ENCODE data around the gene XPO4.
"Not testable (repeated sequence)": the region's sequence is repeated elsewhere in the genome, so short reads cannot be mapped to it uniquely, and the experiment has no call there.

Gene XPO4

DNA sequence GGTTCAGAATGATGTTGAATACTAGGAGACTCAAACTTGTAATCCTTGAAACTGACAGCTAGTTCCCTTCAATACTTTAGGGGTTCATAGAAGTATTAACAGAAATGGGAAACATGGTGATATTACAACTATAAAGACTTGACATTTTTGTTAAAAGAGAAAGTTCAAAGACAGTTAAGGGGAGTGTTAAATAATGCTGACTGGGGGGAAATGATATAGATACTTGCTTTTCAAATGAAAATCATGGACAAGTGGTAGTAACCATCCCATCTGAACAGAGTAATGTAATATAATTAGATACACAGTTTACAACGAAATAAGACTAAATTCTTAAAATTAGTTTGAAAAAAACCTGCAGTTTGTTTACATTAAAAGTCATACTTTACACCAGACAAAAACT lies 122.2 kb downstream of the XPO4 start:
- DNase-seq (ENCODE audit: low read depth), result no peak

- DNase-seq (ENCODE audit: low read depth), result no peak
These were observed 123.1 kb downstream of the XPO4 start for GRCh38 chr13:20779405-20779804.

DNA sequence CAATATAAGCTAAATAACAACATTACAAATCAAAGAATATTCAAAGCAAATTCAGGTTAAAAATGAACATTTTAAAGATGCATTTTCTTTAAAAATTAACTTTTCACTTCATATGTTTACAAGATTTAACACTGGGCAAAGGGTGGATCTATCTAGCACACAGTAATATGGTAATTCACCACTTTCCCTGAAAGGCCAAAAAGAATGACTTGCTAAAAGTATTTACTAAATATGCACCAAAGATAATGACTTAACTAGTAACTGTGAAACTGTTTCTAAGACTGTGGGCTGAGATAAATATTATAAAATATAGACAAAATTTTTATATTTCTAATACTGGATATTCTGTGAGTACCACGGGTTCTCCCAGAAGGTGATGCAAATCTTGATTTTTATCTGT lies 124.2 kb downstream of the XPO4 start:
- no peak for DNase-seq (ENCODE audit: low read depth)

- DNase-seq (ENCODE audit: low read depth), result no peak
These were observed 125.8 kb downstream of the XPO4 start for GRCh38 chr13:20776751-20777150.

DNA sequence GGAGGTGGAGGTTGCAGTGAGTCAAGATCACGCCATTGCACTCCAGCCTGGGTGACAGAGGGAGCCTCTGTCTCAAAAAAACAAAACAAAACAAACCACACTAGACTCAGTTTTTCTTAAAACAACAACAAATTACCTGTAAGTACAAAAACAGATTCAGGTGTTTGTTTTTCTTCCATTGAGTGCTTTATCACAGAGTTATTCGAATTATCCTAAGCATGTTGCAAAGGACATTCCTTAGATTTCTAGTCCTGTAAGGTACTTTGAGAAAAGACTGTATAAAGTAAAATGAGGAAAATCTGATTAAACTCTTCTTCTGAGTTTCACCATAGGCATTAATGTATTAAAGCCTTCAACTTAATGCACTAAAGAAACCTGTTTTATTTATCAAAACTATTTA lies 126.6 kb downstream of the XPO4 start:
- DNase-seq (ENCODE audit: low read depth), result no peak

DNA sequence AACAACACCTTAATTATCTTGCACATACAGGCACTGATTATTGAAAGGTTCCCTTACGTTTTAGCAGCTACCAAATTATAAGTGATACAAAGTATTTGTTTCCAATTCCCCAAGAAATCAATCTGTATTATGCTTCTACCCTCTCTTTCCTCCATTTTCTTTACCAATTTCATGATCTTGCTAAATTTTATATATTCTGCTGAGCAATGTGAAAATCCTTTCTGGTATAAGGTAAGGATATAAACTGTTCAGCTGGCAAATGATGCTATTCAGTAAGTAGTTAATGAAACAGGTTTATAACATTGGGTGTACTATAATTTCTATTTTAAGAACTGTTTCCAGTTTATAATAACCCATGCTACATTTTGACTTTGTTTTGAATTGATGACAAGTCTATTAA lies 127.8 kb downstream of the XPO4 start:
- no peak for DNase-seq (ENCODE audit: low read depth)

DNA sequence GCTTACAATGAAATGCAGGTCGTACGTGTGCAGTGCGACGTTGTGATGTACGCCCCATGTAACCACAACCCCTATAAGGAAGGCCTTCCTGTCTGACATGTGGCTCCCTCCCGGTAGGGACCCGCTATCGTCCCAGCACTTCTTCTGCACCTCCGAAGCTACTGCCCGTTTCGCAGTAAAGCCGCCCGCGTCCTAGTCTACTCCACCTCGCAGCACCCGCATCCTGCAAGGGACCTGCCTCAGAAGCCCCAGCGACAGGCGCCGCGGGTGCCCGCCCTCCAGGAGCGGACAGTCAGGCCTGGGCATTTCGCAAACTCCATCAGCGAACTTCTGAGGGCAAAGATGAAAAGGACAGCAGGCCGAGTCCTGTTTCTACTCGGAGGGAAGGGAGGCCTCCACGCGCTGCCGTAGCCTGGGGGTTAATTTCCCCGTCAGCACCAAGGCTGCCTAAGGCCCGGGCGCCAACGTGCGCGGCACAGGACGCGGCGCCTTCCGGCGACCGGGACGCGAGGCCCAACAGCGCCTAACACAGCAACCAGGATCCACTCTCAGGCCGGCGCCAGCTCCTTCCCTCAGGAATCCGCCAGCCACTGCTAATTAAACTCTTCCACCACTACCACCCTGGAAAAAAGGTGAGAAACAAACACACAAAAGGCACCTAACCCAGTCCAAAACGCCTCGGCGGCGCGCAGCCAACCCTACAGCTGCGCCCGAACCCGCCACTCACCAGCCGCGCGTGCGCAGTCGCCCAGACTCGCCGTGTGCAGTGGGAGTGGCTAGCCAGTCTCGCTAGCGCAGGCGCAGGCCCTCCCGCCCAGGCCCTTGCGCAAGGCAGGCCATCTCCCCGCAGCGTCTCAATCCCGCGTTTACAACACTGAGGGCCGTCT lies 129.1 kb downstream of the XPO4 start, which contains the start of gene EEF1AKMT1:
EEF1AKMT1 (minus strand) TSS at position 768 of the 887 bp plus-strand sequence. CDS start 16,363 bp downstream, outside the sequence.
- peak; percentile 92 for DNase-seq (ENCODE audit: low read depth)

- DNase-seq (ENCODE audit: low read depth), result no peak
These were observed 130.0 kb downstream of the XPO4 start for GRCh38 chr13:20772401-20773131.

- DNase-seq (ENCODE audit: low read depth), result no peak
These were observed 132.7 kb downstream of the XPO4 start for GRCh38 chr13:20769834-20770233.

- no peak for DNase-seq (ENCODE audit: low read depth)
These were observed 133.5 kb downstream of the XPO4 start for GRCh38 chr13:20769091-20769490.

DNA sequence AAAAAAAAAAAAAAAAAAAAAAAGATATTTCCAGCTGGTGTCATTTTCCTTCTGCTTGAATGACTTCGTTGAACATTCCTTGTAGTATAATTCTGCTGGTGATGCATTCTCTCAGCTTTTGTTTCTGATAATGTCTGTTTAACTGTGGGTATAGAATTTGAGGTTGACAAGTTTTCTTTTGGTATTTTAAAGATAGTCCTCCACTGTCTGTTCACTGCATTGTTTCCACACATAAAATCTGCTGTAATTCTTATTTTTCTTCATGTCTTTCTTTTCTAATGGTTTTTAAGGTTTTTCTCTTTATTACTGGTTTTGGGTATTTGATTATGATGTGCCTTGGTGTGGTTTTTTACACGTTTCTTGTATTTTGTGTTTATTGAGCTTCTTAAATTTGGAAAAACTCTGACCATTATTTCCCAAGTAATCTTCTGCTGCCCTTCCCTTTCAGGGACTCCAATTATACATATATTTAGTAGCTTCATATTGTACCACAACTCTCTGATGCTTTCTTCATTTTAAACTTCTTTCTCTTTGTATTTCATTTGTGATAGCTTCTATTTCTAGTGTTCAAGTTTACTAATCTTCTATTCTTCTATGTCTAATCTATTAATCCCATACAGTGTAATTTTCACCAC lies 135.1 kb downstream of the XPO4 start:
- DNase-seq (ENCODE audit: low read depth), result no peak

GRCh38 chr13:20760872-20761271 lies 141.7 kb downstream of the XPO4 start:
- no peak for DNase-seq (ENCODE audit: low read depth)

- DNase-seq (ENCODE audit: low read depth), result no peak
These were observed 148.5 kb downstream of the XPO4 start for GRCh38 chr13:20754009-20754408.

- no peak for DNase-seq (ENCODE audit: low read depth)
These were observed 153.2 kb downstream of the XPO4 start for GRCh38 chr13:20749377-20749776.

- DNase-seq (ENCODE audit: low read depth), result not testable (repeated sequence)
These were observed 158.6 kb downstream of the XPO4 start for GRCh38 chr13:20743830-20744404.

GRCh38 chr13:20740021-20740420 lies 162.5 kb downstream of the XPO4 start:
- no peak for DNase-seq (ENCODE audit: low read depth)

DNA sequence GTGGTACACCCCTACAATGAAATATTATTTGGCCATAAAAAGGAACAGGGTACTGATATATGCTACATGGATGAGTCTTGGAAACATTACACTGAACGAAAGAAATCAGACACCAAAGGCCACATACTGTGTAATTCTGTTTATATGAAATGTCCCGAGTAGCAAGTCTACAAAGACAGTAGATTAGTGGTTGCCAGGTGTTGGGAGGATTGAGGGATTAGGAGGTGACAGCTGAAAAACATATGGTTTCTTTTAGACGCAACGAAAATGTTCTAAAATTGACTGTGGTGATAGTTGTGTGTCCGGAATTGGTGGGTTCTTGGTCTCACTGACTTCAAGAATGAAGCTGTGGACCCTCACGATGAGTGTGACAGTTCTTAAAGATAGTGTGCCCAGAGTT lies 163.9 kb downstream of the XPO4 start:
- DNase-seq (ENCODE audit: low read depth), result no peak

- DNase-seq (ENCODE audit: low read depth), result no peak
These were observed 172.6 kb downstream of the XPO4 start for GRCh38 chr13:20729633-20730585.

DNA sequence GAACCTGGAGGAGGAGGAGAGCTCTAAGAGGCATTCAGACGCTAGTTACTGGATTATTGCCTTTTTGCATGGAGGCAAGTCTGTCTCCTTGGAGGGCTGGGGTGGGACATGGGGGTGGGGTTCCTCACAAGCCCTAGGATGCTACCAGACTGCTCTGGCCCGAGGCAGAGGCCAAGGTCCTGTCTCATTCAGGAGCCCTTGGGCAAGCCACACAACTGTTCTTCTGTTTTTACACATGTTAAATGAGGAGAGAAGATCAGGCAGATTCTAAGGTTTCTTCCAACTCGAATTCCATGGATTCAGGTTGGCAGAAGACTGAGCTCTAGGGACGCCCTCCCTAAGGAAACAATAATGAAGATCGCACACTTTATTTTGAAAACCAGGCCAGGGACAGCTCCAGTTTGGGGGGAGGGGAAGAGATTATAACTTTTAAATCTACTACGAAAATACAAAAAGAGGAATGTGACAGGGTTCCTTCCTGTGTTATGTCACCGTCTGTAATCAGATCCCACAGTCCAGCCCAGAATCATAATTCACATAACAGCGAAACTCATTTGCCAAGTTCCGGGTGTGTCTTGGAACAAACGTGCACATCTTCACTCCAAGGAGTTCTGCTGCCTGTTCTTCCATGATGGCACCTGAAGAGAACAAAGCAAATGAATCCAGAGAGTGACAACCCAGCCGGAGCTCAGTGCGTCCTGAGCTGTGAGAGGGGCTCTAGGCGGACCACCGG lies 173.8 kb downstream of the XPO4 start:
- no peak for DNase-seq (ENCODE audit: low read depth)

DNA sequence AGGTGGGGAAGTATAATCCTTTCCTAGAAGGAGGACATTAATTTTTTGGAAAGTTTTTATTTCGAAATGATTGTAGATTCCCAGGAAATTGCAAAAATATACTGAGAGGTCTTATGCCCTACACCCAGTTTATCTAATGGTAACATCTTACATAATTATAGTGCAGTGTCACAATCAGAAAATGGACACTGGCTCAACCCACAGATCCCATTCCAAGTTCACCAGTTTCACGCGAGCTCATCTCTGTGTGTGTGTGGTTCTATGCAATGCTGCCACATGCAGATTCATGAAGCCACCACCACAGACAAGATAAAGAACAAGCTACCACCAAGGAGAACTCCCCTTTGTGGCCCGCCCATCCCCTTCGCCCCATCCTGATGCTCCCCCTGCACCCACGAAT lies 174.7 kb downstream of the XPO4 start:
- DNase-seq (ENCODE audit: low read depth), result no peak

Data from stimulated activated CD8-positive, alpha-beta memory T cell treated with anti-CD3 and anti-CD28 coated beads, Interleukin-4, amount 100 ng/mL, for 24 hours (primary cell).